Endodermal cell (in vitro differentiated cells): ENCODE data around the gene GPC6. TPM values are rescaled to one million over a fixed set of nuclear protein-coding genes. Genes with fewer than 3 reads are reported as not detected.

Source experiments
- DNase-seq: peaks from one replicate; pipeline ENCODE4 v3.0.0-alpha.2; 2017
- H3K27ac ChIP-seq: 2 replicates; pipeline ENCODE4 v1.5.1; 2013; ENCODE audit warnings: mild to moderate bottlenecking, low read depth, low read length, moderate library complexity
- H3K27me3 ChIP-seq: 2 replicates; pipeline ENCODE4 v1.6.1; 2013; ENCODE audit warnings: mild to moderate bottlenecking, low read length, moderate library complexity; ENCODE audit not compliant: insufficient read depth, control insufficient read depth, poor library complexity, severe bottlenecking
- H3K36me3 ChIP-seq: 2 replicates; pipeline ENCODE4 v1.7.0; 2013; ENCODE audit warnings: mild to moderate bottlenecking, low read length, moderate library complexity; ENCODE audit not compliant: control insufficient read depth, insufficient read depth
- H3K4me1 ChIP-seq: one replicate; pipeline ENCODE4 v1.7.0; 2013; ENCODE audit warnings: low read length; ENCODE audit not compliant: control insufficient read depth, insufficient read depth
- H3K4me3 ChIP-seq: 2 replicates; pipeline ENCODE4 v1.5.1; 2013; ENCODE audit warnings: mild to moderate bottlenecking, low read length, moderate library complexity
- H3K9ac ChIP-seq: 2 replicates; pipeline ENCODE4 v1.6.1; 2013; ENCODE audit warnings: mild to moderate bottlenecking, low read length, moderate library complexity; ENCODE audit not compliant: poor library complexity, severe bottlenecking; ENCODE audit errors: extremely low read depth
- H3K9me3 ChIP-seq: 2 replicates; pipeline ENCODE4 v1.6.1; 2013; ENCODE audit warnings: mild to moderate bottlenecking, low read length, moderate library complexity; ENCODE audit not compliant: control insufficient read depth
- H3K27ac Mint-ChIP-seq: 2 replicates; pipeline ENCODE4 v1.8.0; 2020; ENCODE audit warnings: mixed read lengths
- H3K27me3 Mint-ChIP-seq: 2 replicates; pipeline ENCODE4 v1.8.0; 2021; ENCODE audit warnings: mild to moderate bottlenecking, mixed read lengths; ENCODE audit not compliant: insufficient read depth
- H3K36me3 Mint-ChIP-seq: 2 replicates; pipeline ENCODE4 v1.8.0; 2020; ENCODE audit warnings: low read depth, mixed read lengths
- H3K4me1 Mint-ChIP-seq: 2 replicates; pipeline ENCODE4 v1.8.0; 2020; ENCODE audit warnings: mixed read lengths
- H3K4me3 Mint-ChIP-seq: 2 replicates; pipeline ENCODE4 v1.8.0; 2020; ENCODE audit warnings: mild to moderate bottlenecking, moderate library complexity, mixed read lengths
- H3K9me3 Mint-ChIP-seq: 2 replicates; pipeline ENCODE4 v1.8.0; 2020; ENCODE audit warnings: mild to moderate bottlenecking, mixed read lengths
- CTCF ChIP-seq: fragments of 200-600 bp; sonication (generic); conservative IDR thresholded peaks from 2 replicates; pipeline ENCODE4 v1.5.0; 2021; ENCODE audit warnings: antibody characterized with exemption, mild to moderate bottlenecking
- WGBS, 2 experiments: methylation state at CpG; one replicate each; pipeline versions ENCODE4 v1.1.5 to v1.1.7; 2013; ENCODE audit warnings: missing lambda C conversion rate in 2 of 2, mixed read lengths in 1 of 2; ENCODE audit not compliant: insufficient coverage in 1 of 2, insufficient read length in 1 of 2; 5-methylcytosine and 5-hydroxymethylcytosine counted together
- total RNA-seq, 2 donors: library from RNA; stranded (reverse); fragmentation: NEBNext Ultra II Directional in 1 of 2; extraction: Animal tissue kit (Norgen Biotek cat#: 25700) in 1 of 2; gene quantifications; 2 replicates in 1 of 2; 3 replicates in 1 of 2; pipeline ENCODE4 v1.2.1, GENCODE V29; 2021

GPC6 gene
- total RNA-seq, 2 donors from 2014 or later = 69.6 to 80.4 TPM

GRCh38 chr13:93466502-93467036 lies 240.0 kb downstream of the GPC6 start:
- Histone ChIP-seq H3K36me3 (no peaks in the 10 kb centered on the region), H3K4me1 (no peaks in the 10 kb centered on the region), H3K9ac (no peak overlapping the region), H3K4me3 (no peak overlapping the region), H3K27ac (no peak overlapping the region), H3K27me3 (no peaks in the 10 kb centered on the region), H3K9me3 (peaks cover 27% of the 10 kb centered on the region)
- 97 to 100% methylated on average over 3 of the region's 3 CpGs for WGBS, 2 experiments
- Mint-ChIP-seq H3K36me3 (peaks cover 15% of the 10 kb centered on the region), H3K4me3 (no peak overlapping the region), H3K9me3 (peaks cover 18% of the 10 kb centered on the region), H3K27me3 (no peaks in the 10 kb centered on the region), H3K27ac (no peak overlapping the region), H3K4me1 (peaks cover 2% of the 10 kb centered on the region)
- DNase-seq = no peak
- TF ChIP-seq CTCF = no peak

GRCh38 chr13:93467175-93467574 lies 240.6 kb downstream of the GPC6 start:
- no peak for DNase-seq
- peaks cover 18% of the 10 kb centered on the region for H3K9me3 Mint-ChIP-seq
- no peaks in the 10 kb centered on the region for H3K27me3 ChIP-seq
- no peak overlapping the region for H3K4me3 ChIP-seq
- no peaks in the 10 kb centered on the region for H3K27me3 Mint-ChIP-seq
- H3K4me3 Mint-ChIP-seq = no peak overlapping the region
- TF ChIP-seq CTCF = no peak
- WGBS, 2 experiments = 55 to 71% methylated on average over 2 of the region's 2 CpGs
- H3K4me1 Mint-ChIP-seq = peaks cover 2% of the 10 kb centered on the region
- H3K9ac ChIP-seq = no peak overlapping the region
- no peaks in the 10 kb centered on the region for H3K36me3 ChIP-seq
- no peaks in the 10 kb centered on the region for H3K4me1 ChIP-seq
- no peak overlapping the region for H3K27ac ChIP-seq
- peaks cover 15% of the 10 kb centered on the region for H3K36me3 Mint-ChIP-seq
- peaks cover 33% of the 10 kb centered on the region for H3K9me3 ChIP-seq
- no peak overlapping the region for H3K27ac Mint-ChIP-seq

- Mint-ChIP-seq H3K36me3 (peaks cover 15% of the 10 kb centered on the region), H3K9me3 (peaks cover 18% of the 10 kb centered on the region), H3K27ac (no peak overlapping the region), H3K27me3 (no peaks in the 10 kb centered on the region), H3K4me1 (peaks cover 4% of the 10 kb centered on the region), H3K4me3 (no peak overlapping the region)
- Histone ChIP-seq H3K9me3 (peaks cover 43% of the 10 kb centered on the region), H3K4me3 (no peak overlapping the region), H3K36me3 (no peaks in the 10 kb centered on the region), H3K9ac (no peak overlapping the region), H3K4me1 (no peaks in the 10 kb centered on the region), H3K27ac (no peak overlapping the region), H3K27me3 (no peaks in the 10 kb centered on the region)
- no CpG with 5 or more reads among the region's 1 CpG for WGBS, 2 experiments
- TF ChIP-seq CTCF = no peak
- no peak for DNase-seq
These were observed 241.8 kb downstream of the GPC6 start for GRCh38 chr13:93468433-93468832.
